IMR-90 (cell line): Measurements from ENCODE around the gene CD82. TPM values are rescaled to one million over a fixed set of nuclear protein-coding genes. Genes with fewer than 3 reads are reported as not detected.

Experiments used
- ATAC-seq: fragments of 200-7000 bp; cut with Tn5 transposase; 2 replicates; pipeline ENCODE4 v1.9.1; 2020; ENCODE audit warnings: low read depth, mild to moderate bottlenecking, moderate library complexity
- BruUV-seq: library from RNA; stranded (reverse); fragments of 400-500 nt; replicated peaks from 2 replicates; lab custom pipeline; 2021; lab: Mats Ljungman, UMichigan
- CTCF ChIA-PET: fragments of 300-600 bp; formaldehyde crosslinking; extraction: SDS; loops from one replicate; lab custom pipeline; 2021; ENCODE audit warnings: antibody characterized with exemption; lab: Yijun Ruan, JAX
- POLR2A ChIA-PET: fragments of 300-600 bp; sonication (Branson Sonifier 250); formaldehyde crosslinking; loops from one replicate; lab custom pipeline; 2022; ENCODE audit warnings: antibody characterized with exemption; ENCODE audit not compliant: unreplicated experiment; lab: Charles Lee
- DNase-seq: peaks from one replicate; pipeline ENCODE4 v3.0.0; 2013
- H2AFZ ChIP-seq: replicated peaks from 2 replicates; pipeline ENCODE3; 2013; ENCODE audit warnings: low read length, mild to moderate bottlenecking; ENCODE audit not compliant: poor library complexity
- H2AK5ac ChIP-seq: 2 replicates; pipeline ENCODE4 v1.6.1; 2013; ENCODE audit warnings: low read depth, low read length, inconsistent platforms
- H2AK9ac ChIP-seq: replicated peaks from 2 replicates; pipeline ENCODE3; 2013; ENCODE audit warnings: mild to moderate bottlenecking, low read depth, low read length, moderate library complexity; ENCODE audit not compliant: poor library complexity
- H2BK120ac ChIP-seq: 2 replicates; pipeline ENCODE4 v1.6.1; 2013; ENCODE audit warnings: low read depth, low read length, inconsistent platforms
- H2BK15ac ChIP-seq: 3 replicates; pipeline ENCODE4 v1.6.1; 2013; ENCODE audit warnings: low read depth, low read length, inconsistent platforms
- H2BK20ac ChIP-seq: 2 replicates; pipeline ENCODE4 v1.6.1; 2013; ENCODE audit warnings: low read depth, mild to moderate bottlenecking, inconsistent platforms, low read length, moderate library complexity
- H2BK5ac ChIP-seq: 2 replicates; pipeline ENCODE4 v1.6.1; 2013; ENCODE audit warnings: mild to moderate bottlenecking, low read depth, low read length, inconsistent platforms; ENCODE audit not compliant: poor library complexity, severe bottlenecking
- H3K14ac ChIP-seq: replicated peaks from 2 replicates; pipeline ENCODE4 v1.6.1; 2013; ENCODE audit warnings: low read depth, low read length, inconsistent platforms
- H3K18ac ChIP-seq: 2 replicates; pipeline ENCODE4 v1.6.1; 2013; ENCODE audit warnings: low read depth, low read length, control low read depth
- H3K23ac ChIP-seq: 2 replicates; pipeline ENCODE4 v1.6.1; 2013; ENCODE audit warnings: low read depth, low read length, inconsistent platforms
- H3K27ac ChIP-seq: 2 replicates; pipeline ENCODE4 v1.5.1; 2013; ENCODE audit warnings: mild to moderate bottlenecking, control low read depth, low read length; ENCODE audit not compliant: insufficient read depth
- H3K27me3 ChIP-seq: 2 replicates; pipeline ENCODE4 v1.6.1; 2013; ENCODE audit warnings: low read length; ENCODE audit not compliant: control insufficient read depth, insufficient read depth
- H3K36me3 ChIP-seq: 2 replicates; pipeline ENCODE4 v1.6.1; 2013; ENCODE audit warnings: low read length, mixed read lengths; ENCODE audit not compliant: control insufficient read depth, insufficient read depth
- H3K4ac ChIP-seq: 2 replicates; pipeline ENCODE4 v1.6.1; 2013; ENCODE audit warnings: low read depth, low read length, inconsistent platforms
- H3K4me1 ChIP-seq: 2 replicates; pipeline ENCODE4 v1.6.1; 2013; ENCODE audit warnings: low read length, mixed read lengths; ENCODE audit not compliant: control insufficient read depth, insufficient read depth
- H3K4me2 ChIP-seq: 2 replicates; pipeline ENCODE4 v1.6.1; 2013; ENCODE audit warnings: low read depth, mild to moderate bottlenecking, control low read depth, low read length, moderate library complexity
- H3K4me3 ChIP-seq: 2 replicates; pipeline ENCODE4 v1.5.1; 2013; ENCODE audit warnings: low read depth, mild to moderate bottlenecking, control low read depth, low read length, moderate library complexity; ENCODE audit not compliant: insufficient read depth
- H3K56ac ChIP-seq: 2 replicates; pipeline ENCODE4 v1.6.1; 2013; ENCODE audit warnings: low read length, inconsistent platforms; ENCODE audit not compliant: insufficient read depth; ENCODE audit errors: extremely low read depth
- H3K79me1 ChIP-seq, 2 experiments: 2 replicates each; pipeline ENCODE4 v1.6.1; 2013; ENCODE audit warnings: low read length in 2 of 2, inconsistent platforms in 1 of 2, low read depth in 1 of 2
- H3K9ac ChIP-seq: 2 replicates; pipeline ENCODE4 v1.6.1; 2013; ENCODE audit warnings: low read depth, low read length, control low read depth
- H3K9me1 ChIP-seq: 2 replicates; pipeline ENCODE4 v1.6.1; 2013; ENCODE audit warnings: low read length, inconsistent platforms; ENCODE audit not compliant: insufficient read depth
- H3K9me3 ChIP-seq: 2 replicates; pipeline ENCODE4 v1.6.1; 2013; ENCODE audit warnings: low read length; ENCODE audit not compliant: control insufficient read depth, insufficient read depth
- H4K20me1 ChIP-seq: 2 replicates; pipeline ENCODE4 v1.6.1; 2013; ENCODE audit warnings: low read length, inconsistent platforms; ENCODE audit not compliant: insufficient read depth
- H4K5ac ChIP-seq: 2 replicates; pipeline ENCODE4 v1.6.1; 2013; ENCODE audit warnings: mild to moderate bottlenecking, low read depth, low read length, control low read depth
- H4K8ac ChIP-seq, 2 experiments: 2 replicates each; pipeline ENCODE4 v1.6.1; 2013; ENCODE audit warnings: low read depth in 2 of 2, low read length in 2 of 2, control low read depth in 1 of 2, inconsistent platforms in 1 of 2
- H4K91ac ChIP-seq: 2 replicates; pipeline ENCODE4 v1.6.1; 2013; ENCODE audit warnings: low read depth, low read length, inconsistent platforms; ENCODE audit not compliant: insufficient read depth
- BHLHE40 ChIP-seq: fragments of 150-350 bp; IDR thresholded peaks from 2 replicates; pipeline ENCODE4 v1.6.1; 2016; ENCODE audit warnings: mild to moderate bottlenecking, low read depth, low read length
- CEBPB ChIP-seq: IDR thresholded peaks from 2 replicates; pipeline ENCODE4 v1.6.1; 2012; ENCODE audit warnings: low read depth, low read length, improper control_type of control experiment
- RCOR1 ChIP-seq: IDR thresholded peaks from 2 replicates; pipeline ENCODE4 v1.6.1; 2012; ENCODE audit warnings: mild to moderate bottlenecking, low read length, improper control_type of control experiment; ENCODE audit not compliant: insufficient replicate concordance
- RFX5 ChIP-seq: IDR thresholded peaks from 2 replicates; pipeline ENCODE4 v1.8.0; 2012; ENCODE audit warnings: low read depth, mild to moderate bottlenecking, low read length, moderate library complexity
- WGBS, 2 experiments: methylation state at CpG; one replicate each; pipeline versions ENCODE4 v1.1.5 to v1.1.7; 2013; ENCODE audit warnings: missing lambda C conversion rate in 2 of 2; ENCODE audit not compliant: insufficient read length in 1 of 2; ENCODE audit errors: extremely low coverage in 2 of 2; 5-methylcytosine and 5-hydroxymethylcytosine counted together
- dilution Hi-C: fragments of 300-500 bp; cut with HindIII; formaldehyde crosslinking; loops from one replicate; pipeline ENCODE4 v1.14.3; 2018; ENCODE audit warnings: low sequenced_read_pairs; ENCODE audit not compliant: unreplicated experiment
- in situ Hi-C: fragments of 300-500 bp; cut with MboI; formaldehyde crosslinking; loops from 3 replicates; pipeline ENCODE4 v1.14.3; 2019; ENCODE audit warnings: low sequenced_read_pairs, inconsistent platforms, mixed read lengths
- intact Hi-C: fragments of 100-400 bp; cut with micrococcal nuclease; formaldehyde crosslinking; loops from 2 replicates; pipeline ENCODE4 v1.10.0; 2022
- polyA plus RNA-seq, 3 experiments: library from polyadenylated mRNA; depleted of rRNA; stranded (reverse); fragments of >200 nt; gene quantifications; 2 replicates each; pipeline ENCODE4 v1.2.3, GENCODE V29; 2012; ENCODE audit warnings: low replicate concordance in 1 of 3
- total RNA-seq: library from RNA; depleted of rRNA; stranded (reverse); fragments of >200 nt; gene quantifications from 2 replicates; pipeline ENCODE4 v1.2.3, GENCODE V29; 2012

The CD82 gene
- total and polyA plus RNA-seq, 2 of the 4 experiments (the other 2 are of a cell fraction), result 32.8 to 49.4 TPM

- no peak overlapping the region for H2BK120ac ChIP-seq
- H3K27ac ChIP-seq, result no peak overlapping the region
- no peak overlapping the region for H4K5ac ChIP-seq
- H3K79me1 ChIP-seq, result peaks cover 22 to 56% of the 10 kb centered on the region in 2 experiments
- H3K56ac ChIP-seq, result no peak overlapping the region
- peaks cover 4% of the 10 kb centered on the region; the same call in 1 of the 2 replicates for H3K9me1 ChIP-seq
- no peak overlapping the region for H3K18ac ChIP-seq
- in situ Hi-C loops, result no loop called here
- no TSS peak for BruUV-seq
- peaks cover 8% of the 10 kb centered on the region for H3K9me3 ChIP-seq
- no peaks in the 10 kb centered on the region for H3K27me3 ChIP-seq
- 0 out of 2 replicates have a peak overlapping the region, but pooled peaks have one; percentile 41 for H3K14ac ChIP-seq
- TF ChIP-seq RCOR1 (no peak), BHLHE40 (no peak), CEBPB (no peak), RFX5 (no peak)
- H3K4me1 ChIP-seq, result peaks cover 9% of the 10 kb centered on the region
- H4K8ac ChIP-seq, result no peak overlapping the region
- peak overlapping the region; percentile 56; the same call in 2 of the 3 replicates for H2BK15ac ChIP-seq
- H2BK5ac ChIP-seq, result no peak overlapping the region
- H2BK20ac ChIP-seq, result no peak overlapping the region
- peak overlapping the region; percentile 40 for H2AK5ac ChIP-seq
- H2AFZ ChIP-seq, result no peak overlapping the region
- H3K4me3 ChIP-seq, result no peak overlapping the region
- POLR2A ChIA-PET, result no interaction called here
- no peak overlapping the region for H3K4me2 ChIP-seq
- no peak overlapping the region; the same call in 1 of the 2 replicates for H4K91ac ChIP-seq
- H3K36me3 ChIP-seq, result peaks cover 3% of the 10 kb centered on the region
- peak overlapping the region; percentile 78; the same call in 1 of the 2 replicates for H3K23ac ChIP-seq
- no peaks in the 10 kb centered on the region; the same call in 1 of the 2 replicates for H4K20me1 ChIP-seq
- ATAC-seq (no peak), DNase-seq (no peak)
- WGBS, 2 experiments, result 83% methylated on average over 1 of the region's 2 CpGs; no CpG with 5 or more reads in 1 of the 2 experiments
- intact Hi-C loops, result no loop called here
- no peak overlapping the region for H3K9ac ChIP-seq
- dilution Hi-C loops, result no loop called here
- CTCF ChIA-PET, result no interaction called here
- no peak overlapping the region for H3K4ac ChIP-seq
- H2AK9ac ChIP-seq, result no peak overlapping the region
Measured at GRCh38 chr11:44580701-44581100, 15.2 kb downstream of the CD82 start.
